ACHN (cell line): ENCODE data around the gene KLHL17.

Experiments used
- DNase-seq: peaks from one replicate; pipeline ENCODE4 v3.0.0-alpha.2; 2015
- in situ Hi-C: cut with HindIII; loops from 2 replicates; pipeline ENCODE4 v1.10.0; 2017; ENCODE audit warnings: low sequenced_read_pairs, low pct_ligation_motif_present, low pct_unique_long_range_greater_than_20kb

The KLHL17 gene

GRCh38 chr1:920521-920920 is 39.9 kb upstream of the KLHL17 start:
- in situ Hi-C loops: no loop called here

GRCh38 chr1:921011-921837 is 39.2 kb upstream of the KLHL17 start:
- in situ Hi-C loops: no loop called here
- DNase-seq: peak; percentile 77

More at GRCh38 chr1:920521-920920, 39.9 kb upstream of the KLHL17 start:
- no peak for DNase-seq

GRCh38 chr1:923131-923990 is 37.0 kb upstream of the KLHL17 start, which contains the start of gene SAMD11:
Gene SAMD11 (plus strand): TSS chr1:923923. CDS start chr1:924432, 509 bp downstream.
- peak; percentile 80 for DNase-seq
- in situ Hi-C loops: no loop called here

GRCh38 chr1:923991-924655 is 36.3 kb upstream of the KLHL17 start:
- in situ Hi-C loops: no loop called here
- DNase-seq: no peak

GRCh38 chr1:924656-925560 is 35.5 kb upstream of the KLHL17 start:
- DNase-seq: peak; percentile 40
- in situ Hi-C loops: no loop called here

GRCh38 chr1:925561-926421 is 34.6 kb upstream of the KLHL17 start:
- DNase-seq: peak; percentile 43
- in situ Hi-C loops: no loop called here

GRCh38 chr1:927234-927633 is 33.1 kb upstream of the KLHL17 start:
- no peak for DNase-seq
- in situ Hi-C loops: no loop called here

GRCh38 chr1:927748-928147 is 32.6 kb upstream of the KLHL17 start:
- in situ Hi-C loops: no loop called here
- DNase-seq: no peak

- in situ Hi-C loops: no loop called here
- no peak for DNase-seq
These were observed 31.3 kb upstream of the KLHL17 start for GRCh38 chr1:928825-929661.

GRCh38 chr1:929712-930632 is 30.4 kb upstream of the KLHL17 start:
- in situ Hi-C loops: no loop called here
- DNase-seq: no peak

GRCh38 chr1:930633-931138 is 29.7 kb upstream of the KLHL17 start:
- no peak for DNase-seq
- in situ Hi-C loops: no loop called here

- DNase-seq: no peak
- in situ Hi-C loops: no loop called here
These were observed 28.8 kb upstream of the KLHL17 start for GRCh38 chr1:931380-932172.

GRCh38 chr1:932173-932510 is 28.2 kb upstream of the KLHL17 start:
- in situ Hi-C loops: no loop called here
- DNase-seq: no peak

GRCh38 chr1:932776-933602 is 27.4 kb upstream of the KLHL17 start:
- in situ Hi-C loops: no loop called here
- no peak for DNase-seq
